LNCAP (cell line): ENCODE measurements around the gene INSYN2A.

Experiments used
- CTCF ChIP-seq: fragments of 450-650 bp; IDR thresholded peaks from 2 replicates; pipeline ENCODE4 v1.5.1; 2017; ENCODE audit warnings: mild to moderate bottlenecking

INSYN2A gene

GRCh38 chr10:127161482-127161881, 34.9 kb downstream of the INSYN2A start:
- TF ChIP-seq CTCF, result no peak

DNA sequence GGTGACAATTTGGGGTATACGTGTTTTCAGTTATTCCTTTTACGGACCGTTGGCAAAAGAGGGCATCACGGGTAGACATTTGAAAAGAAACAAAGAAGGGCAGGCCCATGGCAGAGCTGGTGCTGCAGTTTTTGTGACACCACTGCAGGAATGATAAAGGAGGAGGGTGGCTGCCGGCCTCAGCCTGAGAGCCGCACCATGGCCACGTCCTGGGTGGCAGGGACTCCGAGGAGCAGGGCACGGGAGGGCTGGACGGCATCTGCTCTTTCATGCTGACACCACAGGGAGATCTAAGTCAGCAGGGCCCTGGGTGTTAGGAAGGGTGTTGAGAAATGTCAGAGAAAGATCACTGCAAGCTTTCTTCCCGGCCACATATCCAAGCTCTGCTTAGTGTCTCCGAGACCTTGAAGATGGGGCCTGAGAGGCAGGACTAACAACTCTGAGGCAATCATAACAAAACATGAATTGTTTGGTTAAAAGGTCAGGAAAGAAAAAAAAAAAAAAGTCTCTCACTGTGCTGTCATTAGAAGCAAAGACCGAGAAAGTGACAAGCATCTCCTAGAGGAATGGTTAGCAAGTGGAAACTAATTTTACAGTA, 36.6 kb downstream of the INSYN2A start:
- no peak for TF ChIP-seq CTCF

DNA sequence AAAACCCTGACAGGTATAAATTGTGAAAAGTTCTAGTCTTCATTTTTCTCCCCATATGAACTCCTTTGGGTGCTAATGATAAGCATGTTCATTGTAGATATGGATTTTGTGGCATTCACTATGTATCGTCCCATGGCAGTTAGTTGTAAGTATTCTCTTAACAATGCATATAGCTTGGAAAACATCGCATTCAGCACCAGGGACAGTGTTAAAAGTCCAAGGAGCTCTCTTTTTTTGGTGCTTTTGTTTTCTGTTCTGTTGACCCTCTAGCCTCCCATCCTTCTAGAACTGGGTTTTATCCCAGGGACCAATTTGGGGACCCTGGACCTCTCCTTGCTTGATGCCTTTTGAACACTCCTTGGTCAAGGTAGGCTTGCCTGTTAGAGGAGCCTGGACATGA, 37.7 kb downstream of the INSYN2A start:
- TF ChIP-seq CTCF, result no peak

- TF ChIP-seq CTCF, result no peak
Observed at GRCh38 chr10:127157506-127158200, 38.7 kb downstream of the INSYN2A start.

- TF ChIP-seq CTCF, result no peak
Observed at GRCh38 chr10:127157089-127157488, 39.3 kb downstream of the INSYN2A start.

DNA sequence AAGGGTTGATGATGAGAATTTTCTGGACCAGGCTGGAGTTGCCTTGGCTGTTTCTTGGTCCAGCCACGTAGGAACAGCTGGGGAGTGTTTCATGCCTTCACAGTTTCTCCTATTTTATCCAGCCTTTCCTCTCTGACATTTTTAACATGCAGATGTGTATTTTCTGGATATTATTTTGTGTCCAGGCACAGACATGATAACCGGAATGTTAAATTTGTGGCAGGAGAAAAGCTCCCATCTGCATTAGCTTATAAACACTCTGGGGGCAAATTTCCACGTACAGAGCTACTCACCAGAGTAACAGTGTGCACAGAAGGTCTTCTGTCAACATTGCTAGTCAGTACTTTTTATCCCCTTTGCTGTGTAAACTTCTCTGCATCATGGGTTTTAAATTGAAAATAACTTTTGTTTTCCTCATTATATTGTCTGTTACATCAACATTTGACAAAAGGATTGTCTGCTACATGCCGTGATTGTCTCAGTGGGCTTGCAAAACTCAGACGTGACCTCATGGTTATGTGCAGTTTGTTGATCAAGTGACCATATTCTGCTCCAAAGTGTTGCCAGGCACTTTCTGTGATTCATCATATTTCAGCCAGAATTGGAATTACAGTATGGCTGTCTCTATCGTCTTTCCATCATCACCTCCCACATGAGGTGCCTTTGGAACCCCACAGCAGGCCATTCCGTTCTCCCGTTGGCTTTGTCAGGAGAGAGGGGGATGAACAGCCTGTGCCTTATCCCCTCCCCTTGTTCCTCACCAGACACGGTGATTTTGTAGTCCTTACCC, 41.4 kb downstream of the INSYN2A start:
- TF ChIP-seq CTCF, result no peak

GRCh38 chr10:127153181-127153580, 43.2 kb downstream of the INSYN2A start:
- no peak for TF ChIP-seq CTCF
